Transverse colon (tissue), 4 donors: ENCODE data around the gene EFEMP2. TPM values are rescaled to one million over a fixed set of nuclear protein-coding genes. Genes with fewer than 3 reads are reported as not detected.

ENCODE experiments used
- DNase-seq: peaks from one replicate; pipeline ENCODE4 v3.0.0-alpha.2; 2019
- H3K27ac ChIP-seq, 4 donors: fragments of 200-600 bp; sonication (generic); 2 replicates each; pipeline ENCODE4 v1.5.1; 2016 to 2018; ENCODE audit warnings: inconsistent platforms in 4 of 4
- H3K27me3 ChIP-seq: fragments of 200-600 bp; sonication (generic); 2 replicates; pipeline ENCODE4 v1.5.1; 2017; ENCODE audit warnings: inconsistent platforms
- H3K36me3 ChIP-seq, 4 donors: fragments of 200-600 bp; sonication (generic); 2 replicates each; pipeline ENCODE4 v1.5.1; 2017 to 2019; ENCODE audit warnings: inconsistent platforms in 4 of 4
- H3K4me1 ChIP-seq, 4 donors: fragments of 200-600 bp; sonication (generic); 2 replicates each; pipeline ENCODE4 v1.5.1; 2017 to 2020; ENCODE audit warnings: inconsistent platforms in 4 of 4
- H3K4me3 ChIP-seq, 4 donors: fragments of 200-600 bp; sonication (generic); 1 replicate in 1 of 4; 2 replicates in 3 of 4; pipeline versions ENCODE4 v1.5.1 to v1.6.1; 2017 to 2019; ENCODE audit warnings: inconsistent platforms in 4 of 4
- H3K9me3 ChIP-seq, 2 donors: fragments of 200-600 bp; sonication (generic); 2 replicates each; pipeline ENCODE4 v1.5.1; 2017 to 2019; ENCODE audit warnings: inconsistent platforms in 2 of 2
- EP300 ChIP-seq: sonication (generic); formaldehyde crosslinking; IDR thresholded peaks from one replicate; pipeline ENCODE4 v1.6.1; 2017; ENCODE audit warnings: antibody characterized with exemption, low read depth
- POLR2A ChIP-seq: fragments of 450-650 bp; IDR thresholded peaks from one replicate; pipeline ENCODE4 v1.6.1; 2016; ENCODE audit warnings: antibody characterized with exemption, mild to moderate bottlenecking, moderate library complexity
- POLR2AphosphoS5 ChIP-seq, 3 donors: sonication (generic); formaldehyde crosslinking; IDR thresholded peaks; one replicate each; pipeline ENCODE4 v1.6.1; 2016; ENCODE audit warnings: antibody characterized with exemption in 3 of 3
- WGBS, 2 donors: methylation state at CpG; one replicate each; pipeline ENCODE4 v1.1.5; 2018; ENCODE audit warnings: low coverage in 1 of 2; 5-methylcytosine and 5-hydroxymethylcytosine counted together
- in situ Hi-C, 4 donors: fragments of 200-750 bp; cut with MboI; loops; one replicate each; pipeline versions ENCODE4 v1.15.0 to v1.15.1; 2017; ENCODE audit warnings: low sequenced_read_pairs in 3 of 4, low pct_ligation_motif_present in 1 of 4, low pct_unique_long_range_greater_than_20kb in 1 of 4
- intact Hi-C: fragments of 100-400 bp; cut with DNase I; formaldehyde crosslinking; loops from one replicate; pipeline ENCODE4 v1.15.1; 2023; ENCODE audit warnings: low total_unique reads
- total RNA-seq, 4 donors: library from RNA; depleted of rRNA; stranded (reverse); fragments of >200 nt; gene quantifications; one replicate each; pipeline ENCODE4 v1.1.0, GENCODE V29; 2016
- TF ChIP-seq, protein P1 (sequence below), 5 experiments: fragments of 200-600 bp in 3 of 5; fragments of 450-650 bp in 2 of 5; sonication (generic) in 3 of 5; IDR thresholded peaks; 1 replicate in 2 of 5; 2 replicates in 3 of 5; pipeline ENCODE4 v1.5.1; 2016 to 2017; ENCODE audit warnings: antibody characterized with exemption in 5 of 5, inconsistent platforms in 3 of 5, mild to moderate bottlenecking in 2 of 5, moderate library complexity in 1 of 5

EFEMP2 gene
- total RNA-seq, 4 donors from 2014 or later = 15.2 to 34.4 (median 25.1) TPM

DNA sequence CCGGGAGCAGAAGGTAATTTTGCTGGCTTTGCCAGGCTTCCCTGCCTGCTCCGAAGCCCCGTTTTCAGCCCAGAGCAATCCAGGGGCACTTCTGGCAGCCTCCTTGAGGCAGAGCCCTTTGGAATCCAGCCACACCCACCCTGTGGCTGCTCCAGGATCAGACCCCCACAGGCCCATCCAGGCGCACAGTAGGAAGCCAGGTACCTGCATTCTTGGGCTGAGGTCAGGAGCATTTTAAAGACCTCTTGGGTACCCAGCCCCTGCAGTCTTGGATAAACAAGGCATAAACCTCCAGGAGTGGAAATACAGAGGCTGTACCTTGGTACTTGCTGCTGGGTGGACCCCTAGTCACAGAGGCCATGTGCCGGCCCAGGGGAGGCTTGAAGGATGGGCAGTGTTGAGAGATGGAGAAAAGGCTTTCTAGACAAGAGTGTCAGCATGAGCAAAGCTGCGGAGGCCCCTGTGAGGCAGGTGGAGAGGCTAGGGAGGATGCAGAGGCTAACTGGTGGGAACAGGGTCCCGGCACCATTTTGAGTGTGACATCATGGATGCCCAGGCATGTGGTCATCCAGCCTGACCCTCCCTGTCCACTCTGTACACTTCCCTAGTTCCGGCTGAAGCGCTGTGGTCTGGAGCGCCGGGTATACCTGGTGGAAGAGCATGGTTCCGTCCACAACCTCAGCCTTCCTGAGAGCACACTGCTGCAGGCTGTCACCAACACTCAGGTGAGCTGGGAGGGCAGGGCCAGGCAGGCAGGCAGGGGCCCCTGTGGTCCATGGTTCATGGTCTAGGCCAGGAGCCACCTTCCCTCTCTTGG lies 8.5 kb downstream of the EFEMP2 start:
- Histone ChIP-seq H3K4me1 (peaks cover 17 to 27% (median 20%) of the 10 kb centered on the region in 4 donors), H3K36me3 (peaks cover 0 to 24% (median 10%) of the 10 kb centered on the region in 4 donors), H3K9me3 (no peaks in the 10 kb centered on the region), H3K4me3 (no peak overlapping the region), H3K27ac (no peak overlapping the region), H3K27me3 (no peaks in the 10 kb centered on the region)
- in situ Hi-C loops (no loop called here), intact Hi-C loops (no loop called here)
- TF ChIP-seq, protein P1, sequence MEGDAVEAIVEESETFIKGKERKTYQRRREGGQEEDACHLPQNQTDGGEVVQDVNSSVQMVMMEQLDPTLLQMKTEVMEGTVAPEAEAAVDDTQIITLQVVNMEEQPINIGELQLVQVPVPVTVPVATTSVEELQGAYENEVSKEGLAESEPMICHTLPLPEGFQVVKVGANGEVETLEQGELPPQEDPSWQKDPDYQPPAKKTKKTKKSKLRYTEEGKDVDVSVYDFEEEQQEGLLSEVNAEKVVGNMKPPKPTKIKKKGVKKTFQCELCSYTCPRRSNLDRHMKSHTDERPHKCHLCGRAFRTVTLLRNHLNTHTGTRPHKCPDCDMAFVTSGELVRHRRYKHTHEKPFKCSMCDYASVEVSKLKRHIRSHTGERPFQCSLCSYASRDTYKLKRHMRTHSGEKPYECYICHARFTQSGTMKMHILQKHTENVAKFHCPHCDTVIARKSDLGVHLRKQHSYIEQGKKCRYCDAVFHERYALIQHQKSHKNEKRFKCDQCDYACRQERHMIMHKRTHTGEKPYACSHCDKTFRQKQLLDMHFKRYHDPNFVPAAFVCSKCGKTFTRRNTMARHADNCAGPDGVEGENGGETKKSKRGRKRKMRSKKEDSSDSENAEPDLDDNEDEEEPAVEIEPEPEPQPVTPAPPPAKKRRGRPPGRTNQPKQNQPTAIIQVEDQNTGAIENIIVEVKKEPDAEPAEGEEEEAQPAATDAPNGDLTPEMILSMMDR (IDR thresholded peaks at IDR 0.05) = no peak
- TF ChIP-seq EP300 (no peak), POLR2AphosphoS5 (IDR thresholded peaks at IDR 0.05) (no peak), POLR2A (no peak)
- 84% methylated on average over 12 of the region's 12 CpGs; no CpG with 5 or more reads in 1 of the 2 donors for WGBS, 2 donors
- DNase-seq = no peak

DNA sequence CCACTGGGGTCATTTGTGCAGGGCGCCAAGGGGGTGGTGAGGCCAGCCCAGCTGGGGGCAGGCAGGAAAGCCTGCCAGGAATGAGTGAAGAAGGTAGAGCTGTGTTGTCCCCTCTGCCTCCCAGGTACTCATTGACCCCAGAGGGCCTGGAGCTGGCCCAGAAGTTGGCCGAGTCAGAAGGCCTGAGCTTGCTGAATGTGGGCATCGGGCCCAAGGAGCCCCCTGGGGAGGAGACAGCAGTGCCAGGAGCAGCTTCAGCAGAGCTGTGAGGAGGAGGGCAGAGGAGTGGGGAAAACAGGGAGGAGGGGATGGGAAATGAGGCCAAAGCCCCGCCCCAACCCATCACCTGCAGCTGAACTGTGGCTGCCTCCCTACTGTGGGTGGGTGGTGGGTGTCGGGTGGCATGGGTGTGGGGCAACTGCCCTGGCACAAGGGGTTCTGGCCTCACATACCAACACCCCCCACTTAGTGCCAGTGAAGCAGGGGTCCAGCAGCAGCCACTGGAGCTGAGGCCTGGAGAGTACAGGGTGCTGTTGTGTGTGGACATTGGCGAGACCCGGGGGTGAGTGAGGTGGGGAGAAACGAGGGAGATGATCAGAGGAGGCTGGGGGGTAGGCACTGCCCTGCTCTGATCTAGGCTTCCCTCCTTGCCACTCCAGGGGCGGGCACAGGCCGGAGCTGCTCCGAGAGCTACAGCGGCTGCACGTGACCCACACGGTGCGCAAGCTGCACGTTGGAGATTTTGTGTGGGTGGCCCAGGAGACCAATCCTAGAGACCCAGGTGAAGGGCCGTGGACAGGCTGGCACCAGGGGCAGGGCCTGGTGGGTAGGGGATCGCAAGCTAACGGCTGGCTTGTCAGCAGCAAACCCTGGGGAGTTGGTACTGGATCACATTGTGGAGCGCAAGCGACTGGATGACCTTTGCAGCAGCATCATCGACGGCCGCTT lies 9.4 kb downstream of the EFEMP2 start:
- Histone ChIP-seq H3K36me3 (peaks cover 0 to 24% (median 10%) of the 10 kb centered on the region in 4 donors), H3K27me3 (no peaks in the 10 kb centered on the region), H3K4me3 (no peak overlapping the region), H3K4me1 (peaks cover 17 to 32% (median 24%) of the 10 kb centered on the region in 4 donors), H3K27ac (no peak overlapping the region), H3K9me3 (no peaks in the 10 kb centered on the region)
- intact Hi-C loops = no loop called here
- TF ChIP-seq, protein P1 (IDR thresholded peaks at IDR 0.05) = no peak
- no peak for TF ChIP-seq POLR2AphosphoS5 (IDR thresholded peaks at IDR 0.05)
- no peak for TF ChIP-seq EP300
- in situ Hi-C loops = no loop called here
- 90% methylated on average over 24 of the region's 24 CpGs; no CpG with 5 or more reads in 1 of the 2 donors for WGBS, 2 donors
- DNase-seq = no peak

DNA sequence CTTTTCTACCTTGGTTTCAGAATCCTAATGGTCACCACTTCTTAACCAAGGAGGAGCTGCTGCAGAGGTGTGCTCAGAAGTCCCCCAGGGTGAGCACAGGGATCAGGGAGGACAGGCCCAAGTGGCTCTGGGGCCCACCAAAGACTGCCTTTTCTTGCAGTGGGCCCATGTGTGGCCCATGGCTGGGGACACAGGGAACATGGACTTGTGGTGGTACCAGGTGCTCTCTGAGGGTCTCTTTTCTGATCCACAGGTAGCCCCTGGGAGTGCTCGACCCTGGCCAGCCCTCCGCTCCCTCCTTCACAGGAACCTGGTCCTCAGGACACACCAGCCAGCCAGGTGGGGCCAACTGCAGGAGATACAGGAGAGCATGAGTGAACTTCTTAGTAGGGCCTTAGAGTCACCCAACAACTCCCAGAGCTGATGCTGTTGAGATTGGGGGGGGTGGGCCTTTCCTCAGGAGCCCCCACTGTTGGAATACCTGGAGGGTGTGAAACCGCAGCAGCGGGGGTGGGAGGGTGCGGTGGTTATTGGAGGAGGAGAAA lies 10.3 kb downstream of the EFEMP2 start:
- DNase-seq = no peak
- in situ Hi-C loops (no loop called here), intact Hi-C loops (no loop called here)
- Histone ChIP-seq H3K4me1 (peaks cover 17 to 32% (median 24%) of the 10 kb centered on the region in 4 donors), H3K36me3 (peaks cover 0 to 24% (median 10%) of the 10 kb centered on the region in 4 donors), H3K27ac (peak overlapping the region; percentile 97 to 100 (median 100)), H3K27me3 (no peaks in the 10 kb centered on the region), H3K4me3 (no peak overlapping the region), H3K9me3 (no peaks in the 10 kb centered on the region)
- 80 to 83% methylated on average over 1 to 5 of the region's 5 CpGs for WGBS, 2 donors
- TF ChIP-seq, protein P1 (IDR thresholded peaks at IDR 0.05) = no peak
- TF ChIP-seq POLR2AphosphoS5 (IDR thresholded peaks at IDR 0.05) = no peak
- TF ChIP-seq EP300 = no peak
